Measurements from ENCODE around the gene RCOR1. TPM values are rescaled to one million over a fixed set of nuclear protein-coding genes. Genes with fewer than 3 reads are reported as not detected.

RCOR1 gene
- polyA plus RNA-seq, 1 donor from 2014 or later = 10.4 TPM

- Histone ChIP-seq H3K27me3 (ENCODE audit: insufficient read depth, low read depth, low read length) (no peaks in the 10 kb centered on the region), H3K79me2 (replicated peaks; ENCODE audit: insufficient read depth, low read length) (no peaks in the 10 kb centered on the region), H2AFZ (ENCODE audit: low read depth, low read length) (no peak overlapping the region), H4K20me1 (ENCODE audit: insufficient read depth) (no peaks in the 10 kb centered on the region), H3K9me3 (ENCODE audit: low read length) (no peaks in the 10 kb centered on the region), H3K27ac (ENCODE audit: low read length) (no peak overlapping the region), H3K4me3 (ENCODE audit: low read length) (no peak overlapping the region), H3K4me2 (ENCODE audit: low read length) (no peak overlapping the region), H3K9ac (ENCODE audit: low read length) (no peak overlapping the region), H3F3A (ENCODE audit: insufficient read depth, low read length, poor library complexity, severe bottlenecking) (no peaks in the 10 kb centered on the region), H3K9me2 (ENCODE audit: insufficient read depth, low read length) (no peaks in the 10 kb centered on the region), H3K36me3 (ENCODE audit: insufficient read depth, low read length) (no peaks in the 10 kb centered on the region)
- TF ChIP-seq TAF1 (IDR thresholded peaks at IDR 0.05; ENCODE audit: low read depth) = no peak
- TF ChIP-seq EP300 (conservative IDR thresholded peaks at IDR 0.05; ENCODE audit: poor library complexity, severe bottlenecking) = no peak
- TF ChIP-seq SMC3 (conservative IDR thresholded peaks at IDR 0.05; ENCODE audit: poor library complexity) = no peak
- no peak for TF ChIP-seq MXI1 (conservative IDR thresholded peaks at IDR 0.05; ENCODE audit: poor library complexity, severe bottlenecking)
- TF ChIP-seq CTCF (IDR thresholded peaks at IDR 0.05; ENCODE audit: poor library complexity, severe bottlenecking) = no peak
- no peak for TF ChIP-seq RAD21 (conservative IDR thresholded peaks at IDR 0.05)
- no peak for TF ChIP-seq EZH2 (IDR thresholded peaks at IDR 0.05; ENCODE audit: borderline replicate concordance, insufficient read depth, low read length, poor library complexity, severe bottlenecking)
- no peak for TF ChIP-seq POLR2AphosphoS5 (IDR thresholded peaks at IDR 0.05)
- no peak for TF ChIP-seq REST (IDR thresholded peaks at IDR 0.05; ENCODE audit: borderline replicate concordance)
These were observed 7.3 kb upstream of the RCOR1 start for GRCh38 chr14:102584871-102585869.

- H3K27me3 ChIP-seq (ENCODE audit: insufficient read depth, low read depth, low read length) = no peaks in the 10 kb centered on the region
- no peaks in the 10 kb centered on the region for H3K36me3 ChIP-seq (ENCODE audit: insufficient read depth, low read length)
These were observed 5.9 kb upstream of the RCOR1 start for GRCh38 chr14:102586420-102587104.

More at GRCh38 chr14:102586420-102587104, 5.9 kb upstream of the RCOR1 start:
- Histone ChIP-seq H3K9ac (ENCODE audit: low read length) (no peak overlapping the region), H3K4me3 (ENCODE audit: low read length) (no peak overlapping the region), H3K9me3 (ENCODE audit: low read length) (no peaks in the 10 kb centered on the region), H3K4me2 (ENCODE audit: low read length) (no peak overlapping the region), H3K79me2 (replicated peaks; ENCODE audit: insufficient read depth, low read length) (no peaks in the 10 kb centered on the region), H2AFZ (ENCODE audit: low read depth, low read length) (no peak overlapping the region), H4K20me1 (ENCODE audit: insufficient read depth) (no peaks in the 10 kb centered on the region), H3K9me2 (ENCODE audit: insufficient read depth, low read length) (no peaks in the 10 kb centered on the region), H3F3A (ENCODE audit: insufficient read depth, low read length, poor library complexity, severe bottlenecking) (no peaks in the 10 kb centered on the region), H3K27ac (ENCODE audit: low read length) (no peak overlapping the region)
- TF ChIP-seq MXI1 (conservative IDR thresholded peaks at IDR 0.05; ENCODE audit: poor library complexity, severe bottlenecking) (no peak), EP300 (conservative IDR thresholded peaks at IDR 0.05; ENCODE audit: poor library complexity, severe bottlenecking) (no peak), RAD21 (conservative IDR thresholded peaks at IDR 0.05) (no peak), POLR2AphosphoS5 (IDR thresholded peaks at IDR 0.05) (no peak), CTCF (IDR thresholded peaks at IDR 0.05; ENCODE audit: poor library complexity, severe bottlenecking) (no peak), TAF1 (IDR thresholded peaks at IDR 0.05; ENCODE audit: low read depth) (no peak), SMC3 (conservative IDR thresholded peaks at IDR 0.05; ENCODE audit: poor library complexity) (no peak), EZH2 (IDR thresholded peaks at IDR 0.05; ENCODE audit: borderline replicate concordance, insufficient read depth, low read length, poor library complexity, severe bottlenecking) (no peak), REST (IDR thresholded peaks at IDR 0.05; ENCODE audit: borderline replicate concordance) (no peak)

All from neural cell (in vitro differentiated cells).